ENCODE measurements around the gene DACH1. TPM values are rescaled to one million over a fixed set of nuclear protein-coding genes. Genes with fewer than 3 reads are reported as not detected.

The DACH1 gene
- total RNA-seq, 2 donors from 2014 or later: 0.14 to 0.17 TPM

DNA sequence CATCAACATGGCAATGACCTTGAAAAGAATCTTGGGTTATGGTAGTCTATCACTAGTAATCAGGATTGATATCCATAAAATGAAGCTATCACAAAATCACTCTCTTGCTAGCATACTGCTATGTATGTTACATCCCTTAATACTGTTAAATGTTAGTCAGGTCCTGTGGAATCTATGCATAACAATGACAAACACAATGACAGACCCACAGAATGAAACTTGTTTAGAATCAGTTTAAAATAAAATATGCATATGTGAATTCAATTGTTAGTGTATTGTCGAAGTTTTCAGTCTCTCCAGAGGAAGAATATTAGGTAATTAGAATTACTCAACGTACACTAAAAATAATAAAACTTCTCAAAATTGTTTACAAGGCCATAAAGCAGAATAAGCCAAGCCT, 137.6 kb downstream of the DACH1 start:
- no peaks in the 10 kb centered on the region for H3K4me1 Mint-ChIP-seq (ENCODE audit: low read depth)
- no peak overlapping the region for H3K27ac Mint-ChIP-seq
- H3K4me3 Mint-ChIP-seq: no peak overlapping the region
- DNase-seq: no peak
- H3K9me3 Mint-ChIP-seq: no peaks in the 10 kb centered on the region
- no peak for ATAC-seq (replicated peaks in 1 of 2)
- H3K27me3 Mint-ChIP-seq (ENCODE audit: low read depth): no peaks in the 10 kb centered on the region
- no peaks in the 10 kb centered on the region for H3K36me3 Mint-ChIP-seq (ENCODE audit: insufficient read depth in 2 of 2)

- no peaks in the 10 kb centered on the region for H3K4me1 Mint-ChIP-seq (ENCODE audit: low read depth)
- no peak for ATAC-seq (replicated peaks in 1 of 2)
- no peak overlapping the region for H3K27ac Mint-ChIP-seq
- no peaks in the 10 kb centered on the region for H3K27me3 Mint-ChIP-seq (ENCODE audit: low read depth)
- no peaks in the 10 kb centered on the region for H3K9me3 Mint-ChIP-seq
- DNase-seq: no peak
- H3K36me3 Mint-ChIP-seq (ENCODE audit: insufficient read depth in 2 of 2): no peaks in the 10 kb centered on the region
- H3K4me3 Mint-ChIP-seq: no peak overlapping the region
These were observed 139.3 kb downstream of the DACH1 start for GRCh38 chr13:71727662-71728061.

GRCh38 chr13:71727042-71727441, 140.0 kb downstream of the DACH1 start:
- no peak for DNase-seq
- H3K27ac Mint-ChIP-seq: no peak overlapping the region
- H3K36me3 Mint-ChIP-seq (ENCODE audit: insufficient read depth in 2 of 2): no peaks in the 10 kb centered on the region
- H3K9me3 Mint-ChIP-seq: no peaks in the 10 kb centered on the region
- no peaks in the 10 kb centered on the region for H3K27me3 Mint-ChIP-seq (ENCODE audit: low read depth)
- ATAC-seq (replicated peaks in 1 of 2): no peak
- no peak overlapping the region for H3K4me3 Mint-ChIP-seq
- no peaks in the 10 kb centered on the region for H3K4me1 Mint-ChIP-seq (ENCODE audit: low read depth)

- H3K4me1 Mint-ChIP-seq (ENCODE audit: low read depth): no peaks in the 10 kb centered on the region
- DNase-seq (no peak), ATAC-seq (replicated peaks in 1 of 2) (no peak)
- no peak overlapping the region for H3K27ac Mint-ChIP-seq
- H3K36me3 Mint-ChIP-seq (ENCODE audit: insufficient read depth in 2 of 2): no peaks in the 10 kb centered on the region
- H3K4me3 Mint-ChIP-seq: no peak overlapping the region
- H3K9me3 Mint-ChIP-seq: peaks cover 0 to 2% of the 10 kb centered on the region in 2 donors
- no peaks in the 10 kb centered on the region for H3K27me3 Mint-ChIP-seq (ENCODE audit: low read depth)
These were observed 144.8 kb downstream of the DACH1 start for GRCh38 chr13:71722206-71722605.

DNA sequence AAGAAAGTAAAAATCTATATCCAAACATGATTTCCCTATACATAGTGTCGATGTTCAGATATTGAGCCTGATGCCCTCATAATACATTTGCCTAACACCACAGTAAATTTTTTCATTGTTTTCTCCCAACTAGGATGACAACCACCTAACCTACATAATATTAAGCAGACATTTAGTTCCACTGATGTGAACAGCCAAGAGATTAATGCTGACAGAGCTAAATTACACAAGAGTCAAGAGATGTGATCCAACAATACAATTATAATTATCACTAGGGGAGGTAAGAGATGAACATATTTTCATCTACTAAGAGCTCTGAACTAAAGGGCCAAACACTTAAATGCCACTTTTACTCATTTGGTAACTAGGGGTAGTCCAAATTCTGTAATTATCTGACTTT, 145.9 kb downstream of the DACH1 start:
- no peaks in the 10 kb centered on the region for H3K4me1 Mint-ChIP-seq (ENCODE audit: low read depth)
- no peaks in the 10 kb centered on the region for H3K27me3 Mint-ChIP-seq (ENCODE audit: low read depth)
- H3K4me3 Mint-ChIP-seq: no peak overlapping the region
- ATAC-seq (replicated peaks in 1 of 2): no peak
- H3K9me3 Mint-ChIP-seq: peaks cover 0 to 2% of the 10 kb centered on the region in 2 donors
- H3K27ac Mint-ChIP-seq: no peak overlapping the region
- DNase-seq: no peak
- H3K36me3 Mint-ChIP-seq (ENCODE audit: insufficient read depth in 2 of 2): no peaks in the 10 kb centered on the region

DNA sequence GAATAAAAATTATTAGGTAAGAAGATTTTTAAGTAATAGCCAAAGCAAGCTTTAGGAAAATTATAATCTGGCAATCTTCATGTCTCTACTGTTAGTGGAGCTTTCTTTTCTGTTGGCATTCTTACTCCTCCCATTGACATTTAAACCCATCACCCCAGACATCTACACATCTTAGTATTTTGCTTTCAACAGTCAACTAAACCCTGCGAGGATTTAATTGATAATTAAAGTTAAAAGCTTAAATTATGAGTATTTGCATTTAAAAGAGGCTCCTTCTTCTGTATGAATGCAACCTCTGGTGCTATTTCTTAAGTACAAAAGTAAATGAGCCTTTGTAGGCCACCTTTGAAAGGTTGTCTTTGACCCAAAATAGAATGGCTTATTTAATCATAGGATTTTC, 148.1 kb downstream of the DACH1 start:
- H3K4me1 Mint-ChIP-seq (ENCODE audit: low read depth): no peaks in the 10 kb centered on the region
- no peak for DNase-seq
- no peak for ATAC-seq (replicated peaks in 1 of 2)
- no peak overlapping the region for H3K4me3 Mint-ChIP-seq
- no peaks in the 10 kb centered on the region for H3K36me3 Mint-ChIP-seq (ENCODE audit: insufficient read depth in 2 of 2)
- peaks cover 0 to 2% of the 10 kb centered on the region in 2 donors for H3K9me3 Mint-ChIP-seq
- no peak overlapping the region for H3K27ac Mint-ChIP-seq
- H3K27me3 Mint-ChIP-seq (ENCODE audit: low read depth): no peaks in the 10 kb centered on the region

DNA sequence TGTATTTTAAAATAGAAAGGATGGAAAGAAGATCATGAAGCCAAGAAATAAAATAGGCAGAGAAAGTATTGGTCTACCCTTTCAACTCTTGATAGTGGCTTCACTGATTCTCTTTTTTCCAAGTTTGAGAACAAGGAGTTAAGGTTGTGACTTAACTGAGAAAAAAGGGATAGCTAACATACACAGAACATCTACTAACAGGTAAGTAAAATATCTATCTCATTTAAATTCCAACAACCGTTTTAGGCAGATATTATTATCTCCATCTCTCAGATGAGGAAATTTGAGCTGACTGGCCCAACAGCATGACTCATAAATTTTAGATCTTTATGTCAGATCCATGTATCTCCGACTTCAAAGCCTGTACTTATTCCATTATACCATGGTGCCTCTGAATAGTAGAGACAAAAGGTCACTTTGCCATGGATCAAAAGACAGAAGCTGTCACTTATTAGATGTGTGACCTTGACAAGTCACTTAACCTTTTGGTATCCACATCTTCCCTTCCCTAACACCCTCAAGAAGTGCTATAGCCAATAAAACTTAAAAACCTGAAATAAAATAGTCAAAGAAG, 152.1 kb downstream of the DACH1 start:
- Mint-ChIP-seq H3K36me3 (ENCODE audit: insufficient read depth in 2 of 2) (no peaks in the 10 kb centered on the region), H3K4me3 (no peak overlapping the region), H3K27me3 (ENCODE audit: low read depth) (no peaks in the 10 kb centered on the region), H3K9me3 (no peaks in the 10 kb centered on the region), H3K27ac (no peak overlapping the region), H3K4me1 (ENCODE audit: low read depth) (no peaks in the 10 kb centered on the region)
- ATAC-seq (replicated peaks in 1 of 2) (no peak), DNase-seq (no peak)

GRCh38 chr13:71712988-71713653, 153.9 kb downstream of the DACH1 start:
- no peak for DNase-seq
- no peaks in the 10 kb centered on the region for H3K27me3 Mint-ChIP-seq (ENCODE audit: low read depth)
- no peaks in the 10 kb centered on the region for H3K4me1 Mint-ChIP-seq (ENCODE audit: low read depth)
- H3K27ac Mint-ChIP-seq: no peak overlapping the region
- ATAC-seq (replicated peaks in 1 of 2): no peak
- H3K4me3 Mint-ChIP-seq: no peak overlapping the region
- H3K36me3 Mint-ChIP-seq (ENCODE audit: insufficient read depth in 2 of 2): no peaks in the 10 kb centered on the region
- no peaks in the 10 kb centered on the region for H3K9me3 Mint-ChIP-seq

DNA sequence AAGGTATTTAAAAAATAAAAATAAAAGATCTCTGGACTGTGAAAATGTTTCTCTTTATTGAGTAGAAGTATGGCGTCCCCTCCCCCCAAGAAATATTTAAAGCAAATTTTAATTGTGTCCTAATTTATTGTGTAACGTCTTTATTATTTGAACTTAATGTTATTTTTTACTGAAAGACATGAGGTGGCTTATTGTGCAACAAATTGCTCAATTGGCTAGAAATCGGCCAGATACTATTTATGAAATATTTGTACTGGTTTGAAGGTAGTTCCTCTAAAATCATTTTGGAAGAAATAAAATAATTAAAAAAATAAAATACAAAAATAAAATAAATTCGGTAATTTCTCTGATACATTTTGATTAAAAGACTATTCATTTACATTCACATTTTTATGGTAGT, 162.3 kb downstream of the DACH1 start:
- no peaks in the 10 kb centered on the region for H3K27me3 Mint-ChIP-seq (ENCODE audit: low read depth)
- DNase-seq (no peak), ATAC-seq (replicated peaks in 1 of 2) (no peak)
- no peaks in the 10 kb centered on the region for H3K36me3 Mint-ChIP-seq (ENCODE audit: insufficient read depth in 2 of 2)
- H3K9me3 Mint-ChIP-seq: no peaks in the 10 kb centered on the region
- H3K27ac Mint-ChIP-seq: no peak overlapping the region
- no peak overlapping the region for H3K4me3 Mint-ChIP-seq
- H3K4me1 Mint-ChIP-seq (ENCODE audit: low read depth): peaks cover 7% of the 10 kb centered on the region

DNA sequence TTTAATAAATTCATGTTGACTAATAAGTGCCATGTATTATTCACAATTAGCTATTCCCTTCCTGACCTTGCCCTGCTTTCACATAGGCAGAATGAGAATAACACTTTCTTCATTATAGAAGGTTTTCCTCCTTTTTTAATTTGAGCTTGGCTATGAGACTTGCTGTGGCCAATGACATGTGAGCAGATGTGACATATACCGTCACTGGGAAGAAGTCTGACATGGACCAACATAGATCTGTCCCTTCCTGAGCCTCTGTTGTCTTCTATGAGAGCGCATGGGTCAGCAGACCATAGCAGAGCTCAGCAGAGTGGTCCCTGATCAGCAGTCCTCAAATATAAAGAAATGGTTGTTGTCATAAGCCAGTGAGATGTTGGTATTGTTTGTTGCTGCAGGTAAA, 163.9 kb downstream of the DACH1 start:
- DNase-seq: no peak
- no peak overlapping the region for H3K27ac Mint-ChIP-seq
- no peaks in the 10 kb centered on the region for H3K27me3 Mint-ChIP-seq (ENCODE audit: low read depth)
- no peak overlapping the region for H3K4me3 Mint-ChIP-seq
- H3K36me3 Mint-ChIP-seq (ENCODE audit: insufficient read depth in 2 of 2): no peaks in the 10 kb centered on the region
- H3K4me1 Mint-ChIP-seq (ENCODE audit: low read depth): peaks cover 7% of the 10 kb centered on the region
- H3K9me3 Mint-ChIP-seq: no peaks in the 10 kb centered on the region
- ATAC-seq (replicated peaks in 1 of 2): no peak

- H3K27ac Mint-ChIP-seq: no peak overlapping the region
- H3K27me3 Mint-ChIP-seq (ENCODE audit: low read depth): no peaks in the 10 kb centered on the region
- no peak for DNase-seq
- no peak for ATAC-seq (replicated peaks in 1 of 2)
- H3K4me3 Mint-ChIP-seq: no peak overlapping the region
- H3K9me3 Mint-ChIP-seq: no peaks in the 10 kb centered on the region
- peaks cover 7% of the 10 kb centered on the region for H3K4me1 Mint-ChIP-seq (ENCODE audit: low read depth)
- H3K36me3 Mint-ChIP-seq (ENCODE audit: insufficient read depth in 2 of 2): no peaks in the 10 kb centered on the region
These were observed 164.8 kb downstream of the DACH1 start for GRCh38 chr13:71702253-71702652.

- DNase-seq (no peak), ATAC-seq (replicated peaks in 1 of 2) (no peak)
- H3K36me3 Mint-ChIP-seq (ENCODE audit: insufficient read depth in 2 of 2): no peaks in the 10 kb centered on the region
- H3K9me3 Mint-ChIP-seq: no peaks in the 10 kb centered on the region
- no peak overlapping the region for H3K4me3 Mint-ChIP-seq
- peaks cover 7% of the 10 kb centered on the region for H3K4me1 Mint-ChIP-seq (ENCODE audit: low read depth)
- no peaks in the 10 kb centered on the region for H3K27me3 Mint-ChIP-seq (ENCODE audit: low read depth)
- H3K27ac Mint-ChIP-seq: no peak overlapping the region
These were observed 165.3 kb downstream of the DACH1 start for GRCh38 chr13:71701741-71702140.

DNA sequence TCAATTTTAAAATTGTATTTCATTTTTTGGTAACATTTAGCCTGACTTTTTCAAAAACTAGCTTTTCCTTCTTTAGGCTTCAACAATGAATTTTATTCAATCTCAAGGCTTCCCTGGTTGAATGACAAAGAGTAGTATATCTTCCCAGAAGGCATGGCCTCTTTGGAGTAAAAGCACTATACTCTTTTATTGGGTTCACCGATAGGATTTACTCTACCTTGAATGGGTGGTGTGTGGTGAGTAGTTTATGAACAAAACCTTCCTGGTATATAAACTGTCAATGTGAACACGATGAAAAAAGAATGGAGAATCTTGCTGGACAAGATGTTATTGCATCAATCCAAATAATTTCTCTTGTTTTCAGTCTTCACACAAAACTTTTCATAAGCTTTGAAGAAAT, 167.7 kb downstream of the DACH1 start:
- no peak for DNase-seq
- H3K36me3 Mint-ChIP-seq (ENCODE audit: insufficient read depth in 2 of 2): no peaks in the 10 kb centered on the region
- peaks cover 7% of the 10 kb centered on the region for H3K4me1 Mint-ChIP-seq (ENCODE audit: low read depth)
- H3K27ac Mint-ChIP-seq: no peak overlapping the region
- no peak for ATAC-seq (replicated peaks in 1 of 2)
- no peaks in the 10 kb centered on the region for H3K9me3 Mint-ChIP-seq
- H3K27me3 Mint-ChIP-seq (ENCODE audit: low read depth): no peaks in the 10 kb centered on the region
- H3K4me3 Mint-ChIP-seq: no peak overlapping the region

GRCh38 chr13:71695662-71696061, 171.3 kb downstream of the DACH1 start:
- peaks cover 7% of the 10 kb centered on the region for H3K4me1 Mint-ChIP-seq (ENCODE audit: low read depth)
- H3K4me3 Mint-ChIP-seq: no peak overlapping the region
- no peak for DNase-seq
- H3K9me3 Mint-ChIP-seq: no peaks in the 10 kb centered on the region
- no peaks in the 10 kb centered on the region for H3K36me3 Mint-ChIP-seq (ENCODE audit: insufficient read depth in 2 of 2)
- H3K27ac Mint-ChIP-seq: no peak overlapping the region
- no peaks in the 10 kb centered on the region for H3K27me3 Mint-ChIP-seq (ENCODE audit: low read depth)
- no peak for ATAC-seq (replicated peaks in 1 of 2)

Measured in activated T-cell treated with anti-CD3 and anti-CD28 coated beads, Interleukin-2, amount 50 U/mL, for 72 hours (primary cell).